Tibial nerve (tissue), 3 donors: ENCODE measurements around the gene DKK3.

ENCODE experiments used
- EP300 ChIP-seq, 2 donors: sonication (generic); formaldehyde crosslinking; IDR thresholded peaks; one replicate each; pipeline ENCODE4 v1.6.1; 2017; ENCODE audit warnings: antibody characterized with exemption in 2 of 2, mild to moderate bottlenecking in 1 of 2
- POLR2A ChIP-seq, 2 donors: fragments of 450-650 bp; IDR thresholded peaks; one replicate each; pipeline ENCODE4 v1.6.1; 2017; ENCODE audit warnings: antibody characterized with exemption in 2 of 2, mild to moderate bottlenecking in 2 of 2, moderate library complexity in 2 of 2

- TF ChIP-seq EP300 (IDR thresholded peaks at IDR 0.05) (no peak), POLR2A (IDR thresholded peaks at IDR 0.05) (no peak)
Observed at GRCh38 chr11:11944444-11944843, 64.0 kb downstream of the DKK3 start.
